Keratinocyte (primary cell): ENCODE measurements around the gene SLC25A21. TPM values are rescaled to one million over a fixed set of nuclear protein-coding genes. Genes with fewer than 3 reads are reported as not detected.

ENCODE experiments used
- DNase-seq: peaks from one replicate; pipeline ENCODE4 v3.0.0-alpha.2; 2011; ENCODE audit warnings: low read depth, missing footprints, low spot score
- FAIRE-seq: peaks from 2 replicates; lab custom pipeline; 2011; peaks lifted over from hg19 to GRCh38; lab: Jason Lieb, UNC
- H2AFZ ChIP-seq: 2 replicates; pipeline ENCODE4 v1.6.0; 2012; ENCODE audit warnings: low read length, control low read depth, inconsistent platforms; ENCODE audit not compliant: control insufficient read depth
- H3K27ac ChIP-seq: 2 replicates; pipeline ENCODE4 v1.5.1; 2011; ENCODE audit warnings: low read length; ENCODE audit not compliant: control insufficient read depth, insufficient read depth
- H3K27me3 ChIP-seq: 3 replicates; pipeline ENCODE4 v1.6.0; 2011; ENCODE audit warnings: low read length; ENCODE audit not compliant: control insufficient read depth, insufficient read depth; ENCODE audit errors: extremely low read depth
- H3K36me3 ChIP-seq, 2 experiments: 2 replicates in 1 of 2; 3 replicates in 1 of 2; pipeline ENCODE4 v1.5.1; 2011; ENCODE audit warnings: low read length in 2 of 2, mild to moderate bottlenecking in 1 of 2; ENCODE audit not compliant: control insufficient read depth in 2 of 2, insufficient read depth in 2 of 2; ENCODE audit errors: extremely low read depth in 1 of 2
- H3K4me1 ChIP-seq: 3 replicates; pipeline ENCODE4 v1.5.1; 2011; ENCODE audit warnings: low read length; ENCODE audit not compliant: control insufficient read depth, insufficient read depth; ENCODE audit errors: extremely low read depth
- H3K4me2 ChIP-seq: 3 replicates; pipeline ENCODE4 v1.6.0; 2011; ENCODE audit warnings: low read depth, low read length; ENCODE audit not compliant: control insufficient read depth, insufficient read depth; ENCODE audit errors: extremely low read depth
- H3K4me3 ChIP-seq, 3 experiments: fragments of 200-600 bp in 1 of 3; sonication (generic) in 1 of 3; 2 replicates in 2 of 3; 3 replicates in 1 of 3; pipeline ENCODE4 v1.5.1; 2011 to 2016; ENCODE audit warnings: low read length in 3 of 3, mild to moderate bottlenecking in 3 of 3, control low read depth in 2 of 3, inconsistent platforms in 1 of 3, low read depth in 1 of 3, mixed read lengths in 1 of 3, mixed run types in 1 of 3, moderate library complexity in 1 of 3; ENCODE audit not compliant: control insufficient read depth in 2 of 3, insufficient read depth in 2 of 3; ENCODE audit errors: extremely low read depth in 1 of 3
- H3K79me2 ChIP-seq: 2 replicates; pipeline ENCODE4 v1.6.0; 2012; ENCODE audit warnings: low read length; ENCODE audit not compliant: control insufficient read depth, insufficient read depth
- H3K9ac ChIP-seq: 3 replicates; pipeline ENCODE4 v1.6.0; 2011; ENCODE audit warnings: low read length; ENCODE audit not compliant: control insufficient read depth, insufficient read depth; ENCODE audit errors: extremely low read depth
- H3K9me1 ChIP-seq: 3 replicates; pipeline ENCODE4 v1.6.0; 2011; ENCODE audit warnings: low read length; ENCODE audit not compliant: control insufficient read depth, insufficient read depth; ENCODE audit errors: extremely low read depth
- H3K9me3 ChIP-seq: 2 replicates; pipeline ENCODE4 v1.5.1; 2012; ENCODE audit warnings: low read depth, low read length; ENCODE audit not compliant: control insufficient read depth
- H4K20me1 ChIP-seq: 3 replicates; pipeline ENCODE4 v1.6.0; 2011; ENCODE audit warnings: low read length; ENCODE audit not compliant: control insufficient read depth, insufficient read depth; ENCODE audit errors: extremely low read depth
- CTCF ChIP-seq, 3 experiments: IDR thresholded peaks in 1 of 3; conservative IDR thresholded peaks in 1 of 3; optimal IDR thresholded peaks in 1 of 3; 2 replicates in 2 of 3; 3 replicates in 1 of 3; pipeline versions ENCODE3 to v1.5.1; 2011; ENCODE audit warnings: low read length in 3 of 3, mild to moderate bottlenecking in 3 of 3, moderate library complexity in 2 of 3, control low read depth in 1 of 3, inconsistent platforms in 1 of 3; ENCODE audit not compliant: insufficient read depth in 2 of 3; ENCODE audit errors: extremely low read depth in 1 of 3
- EZH2 ChIP-seq: IDR thresholded peaks from one replicate; pipeline ENCODE4 v1.6.1; 2012; ENCODE audit warnings: inconsistent platforms, mild to moderate bottlenecking, low read length, moderate library complexity
- dilution Hi-C: fragments of 300-500 bp; cut with MboI; formaldehyde crosslinking; loops from one replicate; pipeline ENCODE4 v1.7.0; 2020; ENCODE audit warnings: low sequenced_read_pairs; ENCODE audit not compliant: extremely low pct_ligation_motif_present
- polyA plus RNA-seq, 5 experiments: library from polyadenylated mRNA; depleted of rRNA in 3 of 5; stranded (reverse) in 3 of 5; stranded (forward) in 1 of 5; unstranded in 1 of 5; fragments of >200 nt; gene quantifications; 1 replicate in 1 of 5; 2 replicates in 3 of 5; 3 replicates in 1 of 5; pipeline versions ENCODE4 v1.2.1 to v1.2.3, GENCODE V29; 2011 to 2012; ENCODE audit warnings: missing spikeins in 2 of 5, low read depth in 1 of 5, low replicate concordance in 1 of 5

The SLC25A21 gene
- polyA plus RNA-seq, 1 donor (not counting 4 experiments of a cell fraction or from before 2014, with no cell fraction given): 0.66 TPM

GRCh38 chr14:36717363-36717762 lies 455.0 kb downstream of the SLC25A21 start:
- no peak overlapping the region for H3K9ac ChIP-seq
- dilution Hi-C loops: no loop called here
- no peaks in the 10 kb centered on the region for H3K4me1 ChIP-seq
- no peaks in the 10 kb centered on the region for H4K20me1 ChIP-seq
- no peak overlapping the region for H3K4me2 ChIP-seq
- no peak for DNase-seq
- H3K27ac ChIP-seq: no peak overlapping the region
- H2AFZ ChIP-seq: no peak overlapping the region
- no peaks in the 10 kb centered on the region for H3K9me3 ChIP-seq
- H3K79me2 ChIP-seq: no peaks in the 10 kb centered on the region
- TF ChIP-seq EZH2 (no peak), CTCF (optimal IDR thresholded peaks at IDR 0.05 in 1 of 3, IDR thresholded peaks at IDR 0.05 in 1 of 3, conservative IDR thresholded peaks at IDR 0.05 in 1 of 3; ENCODE audit: extremely low read depth in 1 of 3, insufficient read depth in 2 of 3, low read length in 3 of 3) (no peak)
- no peak for FAIRE-seq
- no peaks in the 10 kb centered on the region for H3K9me1 ChIP-seq
- no peak overlapping the region for H3K4me3 ChIP-seq
- H3K27me3 ChIP-seq: no peaks in the 10 kb centered on the region
- no peaks in the 10 kb centered on the region for H3K36me3 ChIP-seq

- TF ChIP-seq CTCF (optimal IDR thresholded peaks at IDR 0.05 in 1 of 3, IDR thresholded peaks at IDR 0.05 in 1 of 3, conservative IDR thresholded peaks at IDR 0.05 in 1 of 3; ENCODE audit: extremely low read depth in 1 of 3, insufficient read depth in 2 of 3, low read length in 3 of 3) (no peak), EZH2 (no peak)
- FAIRE-seq (no peak), DNase-seq (no peak)
- Histone ChIP-seq H3K9me1 (no peaks in the 10 kb centered on the region), H4K20me1 (no peaks in the 10 kb centered on the region), H3K79me2 (no peaks in the 10 kb centered on the region), H2AFZ (no peak overlapping the region), H3K4me3 (no peak overlapping the region), H3K27me3 (no peaks in the 10 kb centered on the region), H3K27ac (no peak overlapping the region), H3K9ac (no peak overlapping the region), H3K36me3 (no peaks in the 10 kb centered on the region), H3K4me1 (no peaks in the 10 kb centered on the region), H3K9me3 (no peaks in the 10 kb centered on the region), H3K4me2 (no peak overlapping the region)
- dilution Hi-C loops: no loop called here
These were observed 455.7 kb downstream of the SLC25A21 start for GRCh38 chr14:36716614-36717184.
